Transverse colon (tissue), 4 donors: Measurements from ENCODE around the gene LONP1.

Experiments used
- EP300 ChIP-seq: sonication (generic); formaldehyde crosslinking; IDR thresholded peaks from one replicate; pipeline ENCODE4 v1.6.1; 2017; ENCODE audit warnings: antibody characterized with exemption, low read depth
- POLR2A ChIP-seq: fragments of 450-650 bp; IDR thresholded peaks from one replicate; pipeline ENCODE4 v1.6.1; 2016; ENCODE audit warnings: antibody characterized with exemption, mild to moderate bottlenecking, moderate library complexity
- POLR2AphosphoS5 ChIP-seq, 3 donors: sonication (generic); formaldehyde crosslinking; IDR thresholded peaks; one replicate each; pipeline ENCODE4 v1.6.1; 2016; ENCODE audit warnings: antibody characterized with exemption in 3 of 3
- TF ChIP-seq, protein P1 (sequence below), 5 experiments: fragments of 200-600 bp in 3 of 5; fragments of 450-650 bp in 2 of 5; sonication (generic) in 3 of 5; IDR thresholded peaks; 1 replicate in 2 of 5; 2 replicates in 3 of 5; pipeline ENCODE4 v1.5.1; 2016 to 2017; ENCODE audit warnings: antibody characterized with exemption in 5 of 5, inconsistent platforms in 3 of 5, mild to moderate bottlenecking in 2 of 5, moderate library complexity in 1 of 5

DNA sequence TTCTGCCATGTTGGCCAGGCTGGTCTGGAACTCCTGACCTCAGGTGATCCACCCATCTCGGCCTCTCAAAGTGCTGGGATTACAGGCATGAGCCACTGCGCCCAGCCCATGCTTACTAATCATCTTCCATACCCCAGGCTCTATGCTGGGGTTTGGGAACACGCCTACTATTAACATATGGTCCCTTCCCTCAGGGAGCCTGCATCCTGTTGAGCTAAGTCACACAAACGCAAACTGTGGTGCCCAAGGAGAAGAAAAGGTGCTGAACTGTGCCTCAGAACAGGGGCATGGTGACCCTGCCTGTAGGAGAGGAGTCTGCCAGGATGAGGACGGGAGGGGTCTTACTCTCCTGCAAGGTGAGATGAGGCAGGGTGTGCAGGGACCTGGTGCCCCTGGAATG, 45.2 kb downstream of the LONP1 start:
- TF ChIP-seq, protein P1, sequence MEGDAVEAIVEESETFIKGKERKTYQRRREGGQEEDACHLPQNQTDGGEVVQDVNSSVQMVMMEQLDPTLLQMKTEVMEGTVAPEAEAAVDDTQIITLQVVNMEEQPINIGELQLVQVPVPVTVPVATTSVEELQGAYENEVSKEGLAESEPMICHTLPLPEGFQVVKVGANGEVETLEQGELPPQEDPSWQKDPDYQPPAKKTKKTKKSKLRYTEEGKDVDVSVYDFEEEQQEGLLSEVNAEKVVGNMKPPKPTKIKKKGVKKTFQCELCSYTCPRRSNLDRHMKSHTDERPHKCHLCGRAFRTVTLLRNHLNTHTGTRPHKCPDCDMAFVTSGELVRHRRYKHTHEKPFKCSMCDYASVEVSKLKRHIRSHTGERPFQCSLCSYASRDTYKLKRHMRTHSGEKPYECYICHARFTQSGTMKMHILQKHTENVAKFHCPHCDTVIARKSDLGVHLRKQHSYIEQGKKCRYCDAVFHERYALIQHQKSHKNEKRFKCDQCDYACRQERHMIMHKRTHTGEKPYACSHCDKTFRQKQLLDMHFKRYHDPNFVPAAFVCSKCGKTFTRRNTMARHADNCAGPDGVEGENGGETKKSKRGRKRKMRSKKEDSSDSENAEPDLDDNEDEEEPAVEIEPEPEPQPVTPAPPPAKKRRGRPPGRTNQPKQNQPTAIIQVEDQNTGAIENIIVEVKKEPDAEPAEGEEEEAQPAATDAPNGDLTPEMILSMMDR (IDR thresholded peaks at IDR 0.05) = no peak
- no peak for TF ChIP-seq POLR2A
- no peak for TF ChIP-seq POLR2AphosphoS5 (IDR thresholded peaks at IDR 0.05)
- TF ChIP-seq EP300 = no peak
